Fibroblast of mammary gland (primary cell): Measurements from ENCODE around the gene FGF12.

ENCODE experiments used
- DNase-seq: peaks from one replicate; pipeline ENCODE4 v3.0.0-alpha.2; 2010; ENCODE audit warnings: low read depth
- H3K4me3 ChIP-seq: 2 replicates; pipeline ENCODE4 v1.5.1; 2011; ENCODE audit warnings: low read depth, mild to moderate bottlenecking, low read length, moderate library complexity; ENCODE audit not compliant: control insufficient read depth
- TF ChIP-seq, protein P1 (sequence below): conservative IDR thresholded peaks from 2 replicates; pipeline ENCODE4 v1.5.1; 2011; ENCODE audit warnings: low read depth, low read length, inconsistent platforms; ENCODE audit not compliant: control insufficient read depth, insufficient read depth

FGF12 gene

DNA sequence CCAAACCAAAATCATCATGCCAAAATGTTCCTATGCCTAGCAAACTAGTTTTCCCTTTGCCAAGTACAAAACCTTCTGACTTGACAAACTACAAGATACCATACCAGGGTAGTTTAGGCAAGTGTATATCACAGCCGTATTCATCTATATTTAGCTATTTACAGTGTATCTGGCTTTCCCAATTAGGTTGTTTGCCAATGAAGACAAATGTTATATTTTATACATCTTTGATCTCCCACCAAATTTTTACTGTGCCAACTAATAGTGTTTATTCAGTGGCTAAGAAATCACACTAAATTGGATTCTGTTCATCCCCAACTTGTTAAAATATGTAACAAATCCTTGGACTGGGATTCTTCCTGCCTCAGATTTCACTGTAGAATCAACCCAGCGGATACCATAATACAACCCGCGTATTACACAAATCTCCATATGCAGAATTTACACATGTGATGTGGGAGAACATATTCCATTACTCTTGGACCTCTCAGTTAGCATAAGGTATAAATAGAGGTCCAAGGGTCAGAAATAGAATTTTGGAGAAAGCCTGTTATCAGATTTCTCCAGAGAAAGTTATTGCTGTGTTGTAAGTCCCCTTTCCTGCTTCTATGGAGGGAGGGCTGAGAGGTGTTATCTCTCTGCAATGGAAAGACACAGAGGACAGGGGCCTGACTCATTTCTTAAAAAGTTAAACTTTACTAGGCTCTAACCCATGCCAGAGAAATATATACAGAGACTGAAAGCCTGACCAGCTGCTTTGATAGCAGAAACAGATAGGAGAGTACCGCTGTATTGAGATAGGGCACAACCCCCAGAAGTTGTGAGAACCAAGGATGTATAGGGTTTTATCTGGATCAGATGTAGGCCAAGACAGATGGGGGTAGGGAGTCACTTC, 467.0 kb downstream of the FGF12 start:
- DNase-seq, result no peak
- TF ChIP-seq, protein P1, sequence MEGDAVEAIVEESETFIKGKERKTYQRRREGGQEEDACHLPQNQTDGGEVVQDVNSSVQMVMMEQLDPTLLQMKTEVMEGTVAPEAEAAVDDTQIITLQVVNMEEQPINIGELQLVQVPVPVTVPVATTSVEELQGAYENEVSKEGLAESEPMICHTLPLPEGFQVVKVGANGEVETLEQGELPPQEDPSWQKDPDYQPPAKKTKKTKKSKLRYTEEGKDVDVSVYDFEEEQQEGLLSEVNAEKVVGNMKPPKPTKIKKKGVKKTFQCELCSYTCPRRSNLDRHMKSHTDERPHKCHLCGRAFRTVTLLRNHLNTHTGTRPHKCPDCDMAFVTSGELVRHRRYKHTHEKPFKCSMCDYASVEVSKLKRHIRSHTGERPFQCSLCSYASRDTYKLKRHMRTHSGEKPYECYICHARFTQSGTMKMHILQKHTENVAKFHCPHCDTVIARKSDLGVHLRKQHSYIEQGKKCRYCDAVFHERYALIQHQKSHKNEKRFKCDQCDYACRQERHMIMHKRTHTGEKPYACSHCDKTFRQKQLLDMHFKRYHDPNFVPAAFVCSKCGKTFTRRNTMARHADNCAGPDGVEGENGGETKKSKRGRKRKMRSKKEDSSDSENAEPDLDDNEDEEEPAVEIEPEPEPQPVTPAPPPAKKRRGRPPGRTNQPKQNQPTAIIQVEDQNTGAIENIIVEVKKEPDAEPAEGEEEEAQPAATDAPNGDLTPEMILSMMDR, result no peak
- H3K4me3 ChIP-seq, result no peak overlapping the region

DNA sequence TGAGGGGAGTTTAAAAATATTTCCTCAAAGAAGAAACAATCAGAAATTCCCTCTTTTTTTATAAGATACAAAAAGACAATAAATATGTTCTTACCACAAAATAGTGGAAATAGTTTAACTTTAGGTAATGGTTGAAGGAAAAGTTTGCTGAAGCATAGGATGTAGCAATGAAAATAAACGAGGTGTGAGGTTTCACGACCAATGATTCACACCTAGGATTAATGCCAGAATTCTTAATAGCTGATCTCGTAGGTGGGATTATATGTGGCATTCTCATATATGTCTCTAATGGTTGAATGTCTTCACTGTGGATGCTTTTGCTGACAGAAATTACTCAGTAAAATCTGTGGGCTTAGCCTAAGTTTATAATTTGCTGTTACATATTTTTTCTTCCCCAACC, 467.7 kb downstream of the FGF12 start:
- no peak overlapping the region for H3K4me3 ChIP-seq
- no peak for DNase-seq
- TF ChIP-seq, protein P1, result no peak

DNA sequence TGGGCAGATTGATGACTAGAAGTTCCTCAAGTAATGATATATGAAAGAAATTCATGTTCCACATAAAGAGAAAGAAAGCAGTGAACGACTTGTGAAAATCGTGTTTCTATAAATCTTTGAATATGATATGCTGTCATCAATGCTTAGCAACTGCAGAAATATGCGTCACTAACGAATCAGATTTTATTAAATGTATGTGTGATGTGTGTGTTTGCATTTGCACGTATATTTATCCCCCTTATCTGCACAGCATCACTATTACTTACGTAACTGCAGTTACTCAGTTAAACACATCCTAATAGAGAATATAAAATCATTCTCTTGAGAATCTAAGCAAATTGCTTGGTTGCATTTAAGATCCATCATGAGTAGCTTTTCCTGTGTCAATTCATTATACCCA, 468.6 kb downstream of the FGF12 start:
- DNase-seq, result no peak
- TF ChIP-seq, protein P1, result no peak
- no peak overlapping the region for H3K4me3 ChIP-seq

DNA sequence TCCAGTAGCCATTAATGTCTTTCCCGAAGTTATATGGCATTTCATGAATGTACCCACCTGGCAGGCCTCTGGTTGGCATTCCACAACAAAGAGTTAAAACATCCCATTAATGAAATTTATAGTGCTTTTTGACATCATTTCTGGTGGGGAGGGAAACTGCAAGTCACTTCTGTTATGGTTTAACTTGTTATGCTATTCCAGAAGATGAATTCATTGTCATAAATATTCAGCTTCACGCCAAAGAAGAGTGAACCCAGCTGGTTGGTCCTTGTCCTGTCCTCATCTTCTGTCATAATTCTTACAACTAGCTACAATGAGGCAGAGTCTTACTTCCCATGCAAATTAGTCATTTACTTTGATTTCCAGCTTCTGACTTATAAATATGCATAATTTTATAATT, 471.5 kb downstream of the FGF12 start:
- TF ChIP-seq, protein P1, result no peak
- no peak overlapping the region for H3K4me3 ChIP-seq
- no peak for DNase-seq

DNA sequence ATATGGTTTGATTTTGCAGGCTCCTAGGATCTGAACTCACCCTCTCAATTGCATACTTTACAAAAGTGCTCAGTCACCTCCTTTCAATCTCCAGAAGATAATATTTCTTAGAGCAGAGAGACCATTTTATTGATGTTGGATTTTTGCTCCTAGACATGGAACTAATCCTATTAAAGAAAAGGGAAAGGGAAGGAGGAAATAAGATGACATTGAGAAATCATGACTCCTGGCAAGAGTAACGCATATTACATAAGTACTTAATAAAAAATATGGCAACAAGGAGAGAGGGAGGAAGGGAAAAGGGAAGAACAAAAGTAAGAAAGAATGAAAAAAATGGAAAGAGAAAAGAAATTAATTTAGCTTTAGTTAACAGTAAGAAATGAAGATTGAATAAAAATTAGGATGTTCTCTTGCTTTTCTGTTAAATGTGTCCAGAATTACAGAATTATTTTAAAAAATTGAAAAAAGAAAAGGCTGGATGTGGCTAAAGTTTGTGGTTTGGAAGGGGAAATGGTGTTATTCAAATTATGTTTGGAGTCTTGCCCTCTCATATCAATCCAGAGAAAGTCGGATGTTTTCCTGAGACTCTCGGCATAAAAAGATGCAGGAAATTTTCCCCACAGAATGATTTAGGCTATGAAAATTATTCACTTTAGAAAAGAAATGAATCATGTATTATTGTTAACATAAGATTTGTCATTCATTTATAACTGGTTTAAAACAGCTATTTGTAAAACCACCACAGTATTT, 474.0 kb downstream of the FGF12 start:
- H3K4me3 ChIP-seq, result no peak overlapping the region
- TF ChIP-seq, protein P1, result no peak
- DNase-seq, result no peak

DNA sequence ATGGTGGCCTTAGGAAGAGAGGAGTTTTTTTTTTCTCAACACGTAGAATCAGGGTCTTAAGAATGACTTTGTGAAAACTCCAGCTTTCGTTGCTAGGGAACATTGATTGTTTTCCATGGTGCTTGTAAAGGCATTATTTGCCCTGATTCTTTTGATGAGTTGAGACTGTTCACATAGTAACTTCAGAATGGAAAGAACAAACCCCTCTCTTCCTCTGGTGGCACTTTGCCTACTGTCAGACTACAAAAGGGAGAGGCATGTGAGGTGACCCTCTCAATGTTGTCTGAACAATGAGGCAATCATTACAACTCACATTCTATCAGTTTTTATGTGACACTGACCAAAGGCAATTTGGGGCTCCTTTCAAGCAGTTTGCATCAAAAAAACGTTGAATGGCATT, 477.8 kb downstream of the FGF12 start:
- H3K4me3 ChIP-seq, result no peak overlapping the region
- DNase-seq, result no peak
- TF ChIP-seq, protein P1, result no peak
